H9 (cell line): Measurements from ENCODE around the gene CILP2. TPM values are rescaled to one million over a fixed set of nuclear protein-coding genes. Genes with fewer than 3 reads are reported as not detected.

Source experiments
- DNase-seq: peaks from one replicate; pipeline ENCODE4 v3.0.0-alpha.2; 2017
- H2AFZ ChIP-seq: one replicate; pipeline ENCODE4 v1.6.1; 2013; ENCODE audit warnings: mild to moderate bottlenecking, low read length, control low read depth, moderate library complexity
- H2AK5ac ChIP-seq: 2 replicates; pipeline ENCODE4 v1.6.1; 2013; ENCODE audit warnings: low read length, control low read depth, mixed read lengths; ENCODE audit not compliant: insufficient read length
- H2BK120ac ChIP-seq: one replicate; pipeline ENCODE4 v1.6.1; 2013; ENCODE audit warnings: low read depth, mild to moderate bottlenecking, low read length, control low read depth, inconsistent platforms; ENCODE audit not compliant: poor library complexity, severe bottlenecking
- H2BK12ac ChIP-seq: 2 replicates; pipeline ENCODE4 v1.6.1; 2013; ENCODE audit warnings: low read length, control low read depth, mixed read lengths, low read depth; ENCODE audit not compliant: insufficient read length
- H2BK15ac ChIP-seq: 2 replicates; pipeline ENCODE4 v1.6.1; 2013; ENCODE audit warnings: low read depth, low read length, control low read depth
- H2BK20ac ChIP-seq: one replicate; pipeline ENCODE4 v1.6.1; 2013; ENCODE audit warnings: low read depth, mild to moderate bottlenecking, low read length, control low read depth, inconsistent platforms; ENCODE audit not compliant: poor library complexity, severe bottlenecking
- H2BK5ac ChIP-seq: 2 replicates; pipeline ENCODE4 v1.6.1; 2013; ENCODE audit warnings: low read length, control low read depth, mixed read lengths; ENCODE audit not compliant: insufficient read length
- H3K14ac ChIP-seq: 2 replicates; pipeline ENCODE4 v1.6.1; 2013; ENCODE audit warnings: low read length, control low read depth; ENCODE audit not compliant: insufficient read depth
- H3K18ac ChIP-seq: 2 replicates; pipeline ENCODE4 v1.6.1; 2013; ENCODE audit warnings: low read depth, mild to moderate bottlenecking, mixed read lengths, low read length, control low read depth; ENCODE audit not compliant: insufficient read length
- H3K23ac ChIP-seq: 2 replicates; pipeline ENCODE4 v1.6.1; 2013; ENCODE audit warnings: low read length, control low read depth, mixed read lengths, low read depth; ENCODE audit not compliant: insufficient read length
- H3K23me2 ChIP-seq: 2 replicates; pipeline ENCODE4 v1.6.1; 2013; ENCODE audit warnings: low read depth, mild to moderate bottlenecking, mixed read lengths, low read length, control low read depth; ENCODE audit not compliant: insufficient read length, poor library complexity, severe bottlenecking
- H3K27ac ChIP-seq: 2 replicates; pipeline ENCODE4 v1.5.1; 2013; ENCODE audit warnings: low read length, control low read depth, mixed read lengths, low read depth; ENCODE audit not compliant: insufficient read length
- H3K27me3 ChIP-seq: 2 replicates; pipeline ENCODE4 v1.6.1; 2013; ENCODE audit warnings: low read length, control low read depth, inconsistent platforms; ENCODE audit not compliant: insufficient read depth
- H3K4ac ChIP-seq: 2 replicates; pipeline ENCODE4 v1.6.1; 2013; ENCODE audit warnings: low read depth, mild to moderate bottlenecking, control low read depth, inconsistent platforms, low read length, moderate library complexity
- H3K4me1 ChIP-seq: 2 replicates; pipeline ENCODE4 v1.6.1; 2013; ENCODE audit warnings: low read length, control low read depth, inconsistent platforms; ENCODE audit not compliant: insufficient read depth
- H3K4me2 ChIP-seq: 2 replicates; pipeline ENCODE4 v1.6.1; 2013; ENCODE audit warnings: low read length, control low read depth, mixed read lengths; ENCODE audit not compliant: insufficient read length, insufficient read depth
- H3K56ac ChIP-seq: 2 replicates; pipeline ENCODE4 v1.6.1; 2013; ENCODE audit warnings: low read depth, mild to moderate bottlenecking, mixed read lengths, low read length, control low read depth; ENCODE audit not compliant: insufficient read length
- H3K79me1 ChIP-seq: 2 replicates; pipeline ENCODE4 v1.6.1; 2013; ENCODE audit warnings: low read depth, mild to moderate bottlenecking, moderate library complexity, low read length, control low read depth, inconsistent platforms; ENCODE audit not compliant: insufficient read depth, poor library complexity, severe bottlenecking
- H3K79me2 ChIP-seq: 2 replicates; pipeline ENCODE4 v1.6.1; 2013; ENCODE audit warnings: low read length, control low read depth, inconsistent platforms; ENCODE audit not compliant: insufficient read depth
- H3K9ac ChIP-seq: 2 replicates; pipeline ENCODE4 v1.6.1; 2013; ENCODE audit warnings: low read length, control low read depth, mixed read lengths; ENCODE audit not compliant: insufficient read length; ENCODE audit errors: extremely low read depth
- H3K9me3 ChIP-seq: one replicate; pipeline ENCODE4 v1.6.1; 2013; ENCODE audit warnings: low read depth, low read length, inconsistent platforms; ENCODE audit not compliant: control insufficient read depth
- H3T11ph ChIP-seq: one replicate; pipeline ENCODE4 v1.6.1; 2013; ENCODE audit warnings: mild to moderate bottlenecking, low read length, control low read depth, inconsistent platforms
- H4K20me1 ChIP-seq: one replicate; pipeline ENCODE4 v1.6.1; 2013; ENCODE audit not compliant: control insufficient read depth, insufficient read length, insufficient read depth
- H4K5ac ChIP-seq: 2 replicates; pipeline ENCODE4 v1.6.1; 2013; ENCODE audit warnings: low read depth, mild to moderate bottlenecking, mixed read lengths, low read length, control low read depth; ENCODE audit not compliant: insufficient read length
- H4K8ac ChIP-seq: replicated peaks from 2 replicates; pipeline ENCODE4 v1.6.1; 2013; ENCODE audit warnings: low read length, control low read depth, mixed read lengths, low read depth; ENCODE audit not compliant: insufficient read length
- H4K91ac ChIP-seq: 2 replicates; pipeline ENCODE4 v1.6.1; 2013; ENCODE audit warnings: low read depth, mild to moderate bottlenecking, moderate library complexity, mixed read lengths, low read length, control low read depth; ENCODE audit not compliant: insufficient read length
- H3K27ac Mint-ChIP-seq, 3 experiments: 2 replicates in 2 of 3; 3 replicates in 1 of 3; pipeline ENCODE4 v1.8.0; 2020 to 2021; ENCODE audit warnings: mixed read lengths in 3 of 3, mild to moderate bottlenecking in 1 of 3, moderate library complexity in 1 of 3
- H3K27me3 Mint-ChIP-seq: 2 replicates; pipeline ENCODE4 v1.8.0; 2021; ENCODE audit warnings: low read depth, mild to moderate bottlenecking, moderate library complexity, mixed read lengths
- H3K36me3 Mint-ChIP-seq, 3 experiments: 2 replicates in 2 of 3; 3 replicates in 1 of 3; pipeline ENCODE4 v1.8.0; 2020 to 2021; ENCODE audit warnings: low read depth in 3 of 3, mixed read lengths in 3 of 3; ENCODE audit not compliant: insufficient read depth in 1 of 3
- H3K4me1 Mint-ChIP-seq, 2 experiments: 2 replicates each; pipeline ENCODE4 v1.8.0; 2020; ENCODE audit warnings: mixed read lengths in 2 of 2
- H3K4me3 Mint-ChIP-seq, 2 experiments: 2 replicates in 1 of 2; 3 replicates in 1 of 2; pipeline ENCODE4 v1.8.0; 2020 to 2021; ENCODE audit warnings: mild to moderate bottlenecking in 2 of 2, mixed read lengths in 2 of 2, moderate library complexity in 1 of 2
- H3K9me3 Mint-ChIP-seq, 2 experiments: 2 replicates in 1 of 2; 3 replicates in 1 of 2; pipeline ENCODE4 v1.8.0; 2020; ENCODE audit warnings: mild to moderate bottlenecking in 2 of 2, mixed read lengths in 2 of 2, moderate library complexity in 1 of 2
- WGBS: extraction: QIAGEN DNeasy Blood & Tissue Kit; methylation state at CpG from one replicate; pipeline ENCODE4 v1.1.7; 2013; ENCODE audit warnings: missing lambda C conversion rate, low lambda C conversion rate, mixed read lengths; ENCODE audit not compliant: insufficient read length; ENCODE audit errors: extremely low coverage; 5-methylcytosine and 5-hydroxymethylcytosine counted together
- total RNA-seq: library from RNA; stranded (reverse); gene quantifications from 2 replicates; pipeline ENCODE4 v1.2.1, GENCODE V29; 2021
- TF ChIP-seq, protein P1 (sequence below): fragments of 200-600 bp; sonication (generic); conservative IDR thresholded peaks from 3 replicates; pipeline ENCODE4 v1.8.0; 2021; ENCODE audit warnings: antibody characterized with exemption, mild to moderate bottlenecking

CILP2 gene
- total RNA-seq, 1 experiment from 2014 or later, result 6.4 TPM

DNA sequence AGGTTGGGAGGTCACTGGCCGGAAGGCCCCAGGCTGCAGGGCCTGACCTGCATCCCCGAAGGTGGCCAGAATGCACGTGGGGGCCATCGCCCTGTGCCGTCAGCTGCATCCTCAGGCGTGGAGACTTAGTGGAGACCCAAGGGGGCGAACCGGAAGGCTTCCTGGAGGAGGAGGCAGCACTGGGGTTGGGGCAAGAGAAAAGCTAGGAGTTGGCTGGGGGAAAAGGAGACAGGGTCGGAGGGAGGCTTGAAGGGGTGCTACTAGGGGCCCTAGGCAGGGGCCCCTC is 10.8 kb upstream of the CILP2 start:
- peak overlapping the region in 1 of 3 experiments; percentile 44; a peak in 1 of 7 replicates for H3K27ac Mint-ChIP-seq
- H4K20me1 ChIP-seq, result peaks cover 3% of the 10 kb centered on the region
- WGBS, result no CpG with 5 or more reads among the region's 9 CpGs

More for the DNA sequence above, 10.8 kb upstream of the CILP2 start:
- no peak overlapping the region for H3K4me2 ChIP-seq
- no peak overlapping the region for H2BK5ac ChIP-seq
- H3K27ac ChIP-seq, result no peak overlapping the region
- H2BK15ac ChIP-seq, result no peak overlapping the region
- H3K4me1 ChIP-seq, result no peaks in the 10 kb centered on the region
- H3K4me3 Mint-ChIP-seq, result no peak overlapping the region
- no peak overlapping the region for H2BK12ac ChIP-seq
- H4K5ac ChIP-seq, result no peak overlapping the region
- no peak overlapping the region for H3K4ac ChIP-seq
- H3K23ac ChIP-seq, result no peak overlapping the region
- H3K79me2 ChIP-seq, result no peaks in the 10 kb centered on the region; the same call in 1 of the 2 replicates
- H3K9ac ChIP-seq, result no peak overlapping the region
- no peaks in the 10 kb centered on the region for H3K27me3 ChIP-seq
- H3K4me1 Mint-ChIP-seq, result peaks cover 11 to 31% of the 10 kb centered on the region in 2 experiments
- no peak for DNase-seq
- H4K8ac ChIP-seq, result no peak overlapping the region
- no peak overlapping the region for H4K91ac ChIP-seq
- TF ChIP-seq, protein P1, sequence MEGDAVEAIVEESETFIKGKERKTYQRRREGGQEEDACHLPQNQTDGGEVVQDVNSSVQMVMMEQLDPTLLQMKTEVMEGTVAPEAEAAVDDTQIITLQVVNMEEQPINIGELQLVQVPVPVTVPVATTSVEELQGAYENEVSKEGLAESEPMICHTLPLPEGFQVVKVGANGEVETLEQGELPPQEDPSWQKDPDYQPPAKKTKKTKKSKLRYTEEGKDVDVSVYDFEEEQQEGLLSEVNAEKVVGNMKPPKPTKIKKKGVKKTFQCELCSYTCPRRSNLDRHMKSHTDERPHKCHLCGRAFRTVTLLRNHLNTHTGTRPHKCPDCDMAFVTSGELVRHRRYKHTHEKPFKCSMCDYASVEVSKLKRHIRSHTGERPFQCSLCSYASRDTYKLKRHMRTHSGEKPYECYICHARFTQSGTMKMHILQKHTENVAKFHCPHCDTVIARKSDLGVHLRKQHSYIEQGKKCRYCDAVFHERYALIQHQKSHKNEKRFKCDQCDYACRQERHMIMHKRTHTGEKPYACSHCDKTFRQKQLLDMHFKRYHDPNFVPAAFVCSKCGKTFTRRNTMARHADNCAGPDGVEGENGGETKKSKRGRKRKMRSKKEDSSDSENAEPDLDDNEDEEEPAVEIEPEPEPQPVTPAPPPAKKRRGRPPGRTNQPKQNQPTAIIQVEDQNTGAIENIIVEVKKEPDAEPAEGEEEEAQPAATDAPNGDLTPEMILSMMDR, result no peak
- H2BK20ac ChIP-seq, result no peak overlapping the region
- peaks cover 5% of the 10 kb centered on the region for H3K79me1 ChIP-seq
- H2AK5ac ChIP-seq, result no peak overlapping the region
- H2AFZ ChIP-seq, result no peak overlapping the region
- no peak overlapping the region for H3K18ac ChIP-seq
- no peaks in the 10 kb centered on the region for H3K27me3 Mint-ChIP-seq
- H3K14ac ChIP-seq, result no peak overlapping the region
- H3K9me3 ChIP-seq, result no peaks in the 10 kb centered on the region
- H3T11ph ChIP-seq, result no peak overlapping the region
- no peaks in the 10 kb centered on the region for H3K23me2 ChIP-seq
- H3K36me3 Mint-ChIP-seq, result peaks cover 13 to 67% (median 50%) of the 10 kb centered on the region in 3 experiments; a peak in 6 of 7 replicates
- H3K9me3 Mint-ChIP-seq, result no peaks in the 10 kb centered on the region
- H3K56ac ChIP-seq, result no peak overlapping the region
- H2BK120ac ChIP-seq, result no peak overlapping the region
